SKM-1 (cell line): Measurements from ENCODE around the gene DTD2.

Experiments used
- DNase-seq: peaks from one replicate; lab custom pipeline; 2025; ENCODE audit not compliant: unreplicated experiment; lab: John Stamatoyannopoulos, UW

The DTD2 gene

GRCh38 chr14:31405599-31406232, 51.6 kb downstream of the DTD2 start:
- no peak for DNase-seq

DNA sequence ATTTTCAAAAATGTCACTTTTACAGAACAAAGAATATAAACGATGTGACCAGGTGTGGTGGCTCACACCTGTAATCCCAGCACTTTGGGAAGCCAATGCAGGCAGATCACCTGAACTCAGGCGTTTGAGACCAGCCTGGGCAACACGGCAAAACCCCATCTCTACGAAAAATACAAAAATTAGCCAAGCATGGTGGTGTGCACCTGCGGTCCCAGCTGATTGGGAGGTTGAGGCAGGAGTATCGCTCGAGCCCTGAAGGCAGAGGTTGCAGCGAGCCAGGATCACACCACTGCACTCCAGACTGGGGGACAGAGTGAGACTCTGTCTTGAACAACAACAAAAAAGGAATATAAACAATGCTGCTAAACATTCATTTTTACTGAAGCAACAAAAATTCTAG, 52.2 kb downstream of the DTD2 start:
- no peak for DNase-seq

- DNase-seq: no peak
Measured at GRCh38 chr14:31403707-31404106, 53.6 kb downstream of the DTD2 start.

- no peak for DNase-seq
Measured at GRCh38 chr14:31402764-31403439, 54.4 kb downstream of the DTD2 start.

DNA sequence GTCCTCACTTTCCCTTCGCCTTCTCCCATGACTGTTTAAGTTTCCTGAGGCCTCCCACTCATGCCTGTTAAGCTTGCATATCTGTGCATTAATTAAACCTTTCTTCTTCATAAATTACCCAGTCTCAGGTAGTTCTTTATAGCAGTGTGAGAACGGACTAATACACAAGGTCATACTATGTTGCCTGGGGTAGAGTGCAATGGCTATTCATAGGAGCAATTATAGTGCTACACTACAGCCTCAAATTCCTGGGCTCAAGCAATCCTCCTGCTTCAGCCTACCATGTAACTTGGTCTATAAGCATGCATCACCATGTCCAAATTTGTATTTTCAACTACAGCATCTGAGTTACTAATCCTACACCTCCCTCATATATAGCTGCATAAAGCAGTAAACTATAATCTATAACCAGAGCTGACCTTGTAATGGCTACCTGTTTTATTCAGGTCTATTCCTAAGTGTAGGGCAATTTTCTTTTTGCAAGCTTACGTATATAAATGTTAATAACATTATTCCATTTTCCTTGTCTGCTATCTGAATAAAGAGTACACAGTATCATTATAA, 55.9 kb downstream of the DTD2 start:
- no peak for DNase-seq

GRCh38 chr14:31400031-31400638, 57.2 kb downstream of the DTD2 start:
- DNase-seq: no peak
